Mesenchymal stem cell (in vitro differentiated cells and primary cell): Measurements from ENCODE around the gene HIPK2.

Source experiments
- DNase-seq: peaks from one replicate; pipeline ENCODE4 v3.0.0-alpha.2; 2013
- H2AFZ ChIP-seq: one replicate; pipeline ENCODE4 v1.6.1; 2013; ENCODE audit warnings: low read depth, mild to moderate bottlenecking, control low read depth, inconsistent platforms, low read length, moderate library complexity
- H2AK5ac ChIP-seq: 2 replicates; pipeline ENCODE4 v1.6.1; 2013; ENCODE audit warnings: low read length, moderate library complexity, mild to moderate bottlenecking, inconsistent platforms; ENCODE audit not compliant: severe bottlenecking
- H2BK120ac ChIP-seq: one replicate; pipeline ENCODE4 v1.6.1; 2013; ENCODE audit warnings: low read depth, mild to moderate bottlenecking, inconsistent platforms, low read length, moderate library complexity
- H2BK12ac ChIP-seq, 2 experiments: one replicate each; pipeline ENCODE4 v1.6.1; 2013; ENCODE audit warnings: inconsistent platforms in 2 of 2, low read length in 2 of 2, mild to moderate bottlenecking in 2 of 2, moderate library complexity in 2 of 2, control low read depth in 1 of 2
- H2BK15ac ChIP-seq: one replicate; pipeline ENCODE4 v1.6.1; 2013; ENCODE audit warnings: mild to moderate bottlenecking, low read depth, inconsistent platforms; ENCODE audit not compliant: poor library complexity, severe bottlenecking
- H2BK5ac ChIP-seq: 2 replicates; pipeline ENCODE4 v1.6.1; 2013; ENCODE audit warnings: low read depth, mild to moderate bottlenecking, low read length, control low read depth, inconsistent platforms; ENCODE audit not compliant: poor library complexity, severe bottlenecking
- H3K14ac ChIP-seq, 2 experiments: one replicate each; pipeline ENCODE4 v1.6.1; 2013; ENCODE audit warnings: inconsistent platforms in 2 of 2, low read length in 2 of 2, control low read depth in 1 of 2, mild to moderate bottlenecking in 1 of 2, moderate library complexity in 1 of 2
- H3K18ac ChIP-seq, 2 experiments: one replicate each; pipeline ENCODE4 v1.6.1; 2013; ENCODE audit warnings: inconsistent platforms in 2 of 2, low read length in 2 of 2, control low read depth in 1 of 2, low read depth in 1 of 2, mild to moderate bottlenecking in 1 of 2
- H3K23ac ChIP-seq, 2 experiments: one replicate each; pipeline ENCODE4 v1.6.1; 2013; ENCODE audit warnings: inconsistent platforms in 2 of 2, low read length in 2 of 2, mild to moderate bottlenecking in 2 of 2, moderate library complexity in 2 of 2, control low read depth in 1 of 2
- H3K27ac ChIP-seq: 2 replicates; pipeline ENCODE4 v1.5.1; 2013; ENCODE audit warnings: mild to moderate bottlenecking, moderate library complexity, low read length, control low read depth, inconsistent platforms; ENCODE audit not compliant: poor library complexity, severe bottlenecking
- H3K27me3 ChIP-seq, 2 experiments: 2 replicates each; pipeline versions ENCODE4 v1.6.1 to v1.7.0; 2013; ENCODE audit warnings: low read length in 2 of 2, mild to moderate bottlenecking in 2 of 2, moderate library complexity in 2 of 2, control low read depth in 1 of 2, inconsistent platforms in 1 of 2; ENCODE audit not compliant: control insufficient read depth in 1 of 2, insufficient read depth in 1 of 2
- H3K36me3 ChIP-seq, 2 experiments: 2 replicates each; pipeline versions ENCODE4 v1.6.1 to v1.7.0; 2013; ENCODE audit warnings: low read length in 2 of 2, control low read depth in 1 of 2, inconsistent platforms in 1 of 2, low read depth in 1 of 2, mild to moderate bottlenecking in 1 of 2; ENCODE audit not compliant: insufficient read depth in 2 of 2, control insufficient read depth in 1 of 2
- H3K4ac ChIP-seq, 2 experiments: one replicate each; pipeline ENCODE4 v1.6.1; 2013; ENCODE audit warnings: inconsistent platforms in 2 of 2, low read length in 2 of 2, mild to moderate bottlenecking in 2 of 2, moderate library complexity in 2 of 2, control low read depth in 1 of 2, low read depth in 1 of 2
- H3K4me1 ChIP-seq: 2 replicates; pipeline ENCODE4 v1.6.1; 2013; ENCODE audit warnings: low read depth, low read length, control low read depth; ENCODE audit not compliant: control insufficient read depth, insufficient read depth
- H3K4me2 ChIP-seq: 2 replicates; pipeline ENCODE4 v1.6.1; 2013; ENCODE audit warnings: low read length, mild to moderate bottlenecking, inconsistent platforms; ENCODE audit not compliant: poor library complexity, severe bottlenecking
- H3K4me3 ChIP-seq, 2 experiments: 2 replicates each; pipeline versions ENCODE4 v1.5.1 to v1.7.0; 2013; ENCODE audit warnings: low read length in 2 of 2, mild to moderate bottlenecking in 2 of 2, control low read depth in 1 of 2, low read depth in 1 of 2; ENCODE audit not compliant: insufficient read depth in 1 of 2
- H3K79me1 ChIP-seq: replicated peaks from 2 replicates; pipeline ENCODE4 v1.6.1; 2013; ENCODE audit warnings: mild to moderate bottlenecking, control low read depth, low read length, inconsistent platforms; ENCODE audit not compliant: poor library complexity, severe bottlenecking
- H3K9ac ChIP-seq: 2 replicates; pipeline ENCODE4 v1.7.0; 2013; ENCODE audit warnings: mild to moderate bottlenecking, low read length, moderate library complexity
- H3K9me3 ChIP-seq: 2 replicates; pipeline ENCODE4 v1.7.0; 2013; ENCODE audit warnings: mild to moderate bottlenecking, low read length; ENCODE audit not compliant: control insufficient read depth
- H4K8ac ChIP-seq: one replicate; pipeline ENCODE4 v1.6.1; 2013; ENCODE audit warnings: inconsistent platforms, mild to moderate bottlenecking, low read length, moderate library complexity
- H4K91ac ChIP-seq: one replicate; pipeline ENCODE4 v1.6.1; 2013; ENCODE audit warnings: mild to moderate bottlenecking, low read length, inconsistent platforms
- WGBS: methylation state at CpG from one replicate; pipeline ENCODE4 v1.1.7; 2013; ENCODE audit warnings: mixed read lengths; 5-methylcytosine and 5-hydroxymethylcytosine counted together

The HIPK2 gene

GRCh38 chr7:139757968-139758367, 19.8 kb downstream of the HIPK2 start:
- Histone ChIP-seq H3K14ac (no peak overlapping the region), H3K4me2 (no peak overlapping the region), H3K4ac (no peak overlapping the region), H2AFZ (no peak overlapping the region), H3K27ac (no peak overlapping the region), H4K91ac (no peak overlapping the region), H3K4me1 (peaks cover 18% of the 10 kb centered on the region), H3K9ac (no peak overlapping the region), H2BK12ac (no peak overlapping the region), H3K18ac (no peak overlapping the region), H2AK5ac (no peak overlapping the region), H3K23ac (no peak overlapping the region), H3K4me3 (no peak overlapping the region), H3K79me1 (no peaks in the 10 kb centered on the region), H4K8ac (no peak overlapping the region), H2BK5ac (no peak overlapping the region), H2BK120ac (no peak overlapping the region), H3K27me3 (no peaks in the 10 kb centered on the region), H2BK15ac (no peak overlapping the region), H3K9me3 (no peaks in the 10 kb centered on the region), H3K36me3 (peaks cover 7 to 14% of the 10 kb centered on the region in 2 experiments)
- DNase-seq: no peak
- WGBS: no CpG with 5 or more reads among the region's 2 CpGs

GRCh38 chr7:139753693-139754111, 24.1 kb downstream of the HIPK2 start:
- H2BK5ac ChIP-seq: no peak overlapping the region
- H3K36me3 ChIP-seq: peaks cover 7 to 14% of the 10 kb centered on the region in 2 experiments
- no peak overlapping the region for H2BK120ac ChIP-seq
- DNase-seq: no peak
- no peak overlapping the region for H3K4me3 ChIP-seq
- no peaks in the 10 kb centered on the region for H3K27me3 ChIP-seq
- H3K4ac ChIP-seq: no peak overlapping the region
- no peak overlapping the region for H4K8ac ChIP-seq
- peak overlapping the region in 1 of 2 experiments; percentile 28 for H3K18ac ChIP-seq
- H2AK5ac ChIP-seq: no peak overlapping the region
- no peaks in the 10 kb centered on the region for H3K79me1 ChIP-seq
- H4K91ac ChIP-seq: no peak overlapping the region
- H2BK15ac ChIP-seq: no peak overlapping the region
- H3K9me3 ChIP-seq: no peaks in the 10 kb centered on the region
- no peak overlapping the region for H2AFZ ChIP-seq
- H3K27ac ChIP-seq: no peak overlapping the region
- no peak overlapping the region for H2BK12ac ChIP-seq
- no peak overlapping the region for H3K4me2 ChIP-seq
- peaks cover 24% of the 10 kb centered on the region for H3K4me1 ChIP-seq
- 95% methylated on average over 11 of the region's 11 CpGs for WGBS
- peak overlapping the region in 1 of 2 experiments; percentile 61 for H3K14ac ChIP-seq
- H3K9ac ChIP-seq: no peak overlapping the region
- no peak overlapping the region for H3K23ac ChIP-seq

GRCh38 chr7:139753081-139753692, 24.6 kb downstream of the HIPK2 start:
- WGBS: 85% methylated on average over 7 of the region's 7 CpGs
- Histone ChIP-seq H3K79me1 (no peaks in the 10 kb centered on the region), H3K4me3 (no peak overlapping the region), H3K27ac (no peak overlapping the region), H3K36me3 (peaks cover 7 to 11% of the 10 kb centered on the region in 2 experiments), H3K23ac (peak overlapping the region in 1 of 2 experiments; percentile 70), H2BK5ac (no peak overlapping the region), H4K91ac (no peak overlapping the region), H3K18ac (peak overlapping the region in 1 of 2 experiments; percentile 37), H2BK12ac (no peak overlapping the region), H3K9ac (no peak overlapping the region), H4K8ac (no peak overlapping the region), H3K9me3 (no peaks in the 10 kb centered on the region), H2AK5ac (no peak overlapping the region), H3K4me1 (peaks cover 22% of the 10 kb centered on the region), H3K27me3 (no peaks in the 10 kb centered on the region), H2BK15ac (no peak overlapping the region), H3K4ac (no peak overlapping the region), H3K4me2 (no peak overlapping the region), H3K14ac (peak overlapping the region in 1 of 2 experiments; percentile 61), H2AFZ (no peak overlapping the region), H2BK120ac (no peak overlapping the region)
- no peak for DNase-seq

GRCh38 chr7:139752604-139753003, 25.2 kb downstream of the HIPK2 start:
- H4K91ac ChIP-seq: no peak overlapping the region
- H2AK5ac ChIP-seq: no peak overlapping the region
- no peak overlapping the region for H2BK15ac ChIP-seq
- WGBS: 88% methylated on average over 5 of the region's 5 CpGs
- peaks cover 7 to 11% of the 10 kb centered on the region in 2 experiments for H3K36me3 ChIP-seq
- H3K79me1 ChIP-seq: no peaks in the 10 kb centered on the region
- H2BK120ac ChIP-seq: no peak overlapping the region
- no peak overlapping the region for H3K27ac ChIP-seq
- no peaks in the 10 kb centered on the region for H3K27me3 ChIP-seq
- no peak overlapping the region for H4K8ac ChIP-seq
- no peak overlapping the region for H3K14ac ChIP-seq
- peak overlapping the region in 1 of 2 experiments; percentile 37 for H3K18ac ChIP-seq
- DNase-seq: peak; percentile 60
- no peak overlapping the region for H3K23ac ChIP-seq
- no peak overlapping the region for H2AFZ ChIP-seq
- H2BK12ac ChIP-seq: no peak overlapping the region
- no peaks in the 10 kb centered on the region for H3K9me3 ChIP-seq
- H3K4ac ChIP-seq: no peak overlapping the region
- peaks cover 22% of the 10 kb centered on the region for H3K4me1 ChIP-seq
- H2BK5ac ChIP-seq: no peak overlapping the region
- no peak overlapping the region for H3K4me3 ChIP-seq
- H3K4me2 ChIP-seq: no peak overlapping the region
- H3K9ac ChIP-seq: no peak overlapping the region
